Peyer's patch (tissue), 4 donors: Measurements from ENCODE around the gene MFF. TPM values are rescaled to one million over a fixed set of nuclear protein-coding genes. Genes with fewer than 3 reads are reported as not detected.

Experiments used
- DNase-seq, 3 donors: peaks; one replicate each; pipeline ENCODE4 v3.0.0-alpha.2; 2017 to 2019
- H3K27ac ChIP-seq, 4 donors: fragments of 200-600 bp; sonication (generic); one replicate each; pipeline ENCODE4 v1.5.1; 2016 to 2019
- H3K27me3 ChIP-seq, 2 donors: fragments of 200-600 bp; sonication (generic); one replicate each; pipeline ENCODE4 v1.5.1; 2019
- H3K36me3 ChIP-seq, 3 donors: fragments of 200-600 bp; sonication (generic); one replicate each; pipeline ENCODE4 v1.5.1; 2016 to 2019
- H3K4me1 ChIP-seq, 4 donors: fragments of 200-600 bp; sonication (generic); one replicate each; pipeline ENCODE4 v1.5.1; 2016 to 2019
- H3K4me3 ChIP-seq, 4 donors: fragments of 200-600 bp; sonication (generic); 1 replicate in 3 of 4; 2 replicates in 1 of 4; pipeline ENCODE4 v1.5.1; 2016 to 2019; ENCODE audit warnings: mild to moderate bottlenecking in 1 of 4
- H3K9me3 ChIP-seq, 4 donors: fragments of 200-600 bp; sonication (generic); one replicate each; pipeline ENCODE4 v1.5.1; 2016 to 2019; ENCODE audit warnings: mild to moderate bottlenecking in 1 of 4
- POLR2A ChIP-seq, 2 donors: fragments of 450-650 bp; IDR thresholded peaks; one replicate each; pipeline ENCODE4 v1.5.1; 2017; ENCODE audit warnings: antibody characterized with exemption in 2 of 2, mild to moderate bottlenecking in 2 of 2, moderate library complexity in 2 of 2
- total RNA-seq, 4 donors: library from RNA; depleted of rRNA; stranded (reverse); fragments of >200 nt; gene quantifications; one replicate each; pipeline ENCODE4 v1.1.0, GENCODE V29; 2016
- TF ChIP-seq, protein P1 (sequence below), 6 experiments: fragments of 450-650 bp in 4 of 6; fragments of 200-600 bp in 2 of 6; sonication (generic) in 1 of 6; IDR thresholded peaks; one replicate each; pipeline ENCODE4 v1.5.1; 2017 to 2019; ENCODE audit warnings: antibody characterized with exemption in 6 of 6, mild to moderate bottlenecking in 3 of 6, moderate library complexity in 1 of 6

Gene MFF, protein sequence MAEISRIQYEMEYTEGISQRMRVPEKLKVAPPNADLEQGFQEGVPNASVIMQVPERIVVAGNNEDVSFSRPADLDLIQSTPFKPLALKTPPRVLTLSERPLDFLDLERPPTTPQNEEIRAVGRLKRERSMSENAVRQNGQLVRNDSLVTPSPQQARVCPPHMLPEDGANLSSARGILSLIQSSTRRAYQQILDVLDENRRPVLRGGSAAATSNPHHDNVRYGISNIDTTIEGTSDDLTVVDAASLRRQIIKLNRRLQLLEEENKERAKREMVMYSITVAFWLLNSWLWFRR
- 100 to 1,000 TPM in 3 of 4 donors, 10 to 100 TPM in 1; 64.8 to 182 (median 109) TPM for total RNA-seq

DNA sequence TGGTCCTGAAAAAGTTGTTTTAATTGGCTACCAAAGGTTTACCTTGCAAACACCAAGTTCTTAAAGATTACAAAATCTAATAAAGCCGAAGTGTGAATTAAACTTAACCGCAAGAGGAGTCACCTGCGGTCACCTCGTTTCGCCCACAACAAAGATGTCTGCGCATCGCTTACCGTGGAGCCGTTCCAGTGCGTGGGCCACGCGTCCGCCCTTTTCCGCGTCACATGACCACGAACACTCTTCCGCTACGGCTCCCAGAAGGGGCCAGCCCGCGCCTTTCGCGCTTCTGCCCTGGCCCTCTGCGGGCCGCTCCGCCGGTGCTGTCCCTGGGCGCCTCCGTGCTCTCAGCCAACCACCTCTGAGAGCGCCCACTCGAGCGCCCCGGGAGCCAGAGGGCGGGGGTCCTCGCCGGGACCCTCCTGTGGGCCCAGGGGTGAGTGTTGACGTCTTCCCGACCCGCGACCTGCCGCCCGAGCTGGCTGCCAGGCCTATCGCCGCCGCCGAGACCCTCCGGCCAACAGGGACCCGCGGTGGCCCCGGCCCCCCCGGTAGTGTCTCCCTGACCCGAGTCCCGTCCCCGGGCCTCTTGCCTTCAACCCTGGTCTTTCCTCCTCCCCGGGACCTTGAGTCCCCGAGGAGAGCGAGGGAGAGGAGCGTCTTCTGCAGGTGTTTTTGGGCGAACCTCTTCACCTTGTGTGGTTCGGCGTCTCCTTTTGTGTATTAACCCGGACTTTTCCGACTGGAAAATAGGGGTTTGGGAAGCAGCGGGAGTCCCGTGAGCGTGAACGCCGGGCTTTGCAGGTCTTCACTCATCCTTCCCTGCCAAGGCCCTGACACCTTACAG lies at the start of gene MFF:
MFF (plus strand) TSS at position 257 of the 844 bp plus-strand sequence. CDS start 5,415 bp downstream, outside the sequence.
- Histone ChIP-seq H3K9me3 (no peaks in the 10 kb centered on the region), H3K4me1 (peaks cover 0 to 21% (median 0%) of the 10 kb centered on the region in 4 donors), H3K27me3 (no peaks in the 10 kb centered on the region), H3K27ac (peak within 1 kb of the TSS; percentile 82 to 93 (median 86)), H3K36me3 (peaks cover 0 to 6% (median 0%) of the 10 kb centered on the region in 3 donors), H3K4me3 (peak within 1 kb of the TSS; percentile 72 to 99 (median 90))
- TF ChIP-seq, protein P1, sequence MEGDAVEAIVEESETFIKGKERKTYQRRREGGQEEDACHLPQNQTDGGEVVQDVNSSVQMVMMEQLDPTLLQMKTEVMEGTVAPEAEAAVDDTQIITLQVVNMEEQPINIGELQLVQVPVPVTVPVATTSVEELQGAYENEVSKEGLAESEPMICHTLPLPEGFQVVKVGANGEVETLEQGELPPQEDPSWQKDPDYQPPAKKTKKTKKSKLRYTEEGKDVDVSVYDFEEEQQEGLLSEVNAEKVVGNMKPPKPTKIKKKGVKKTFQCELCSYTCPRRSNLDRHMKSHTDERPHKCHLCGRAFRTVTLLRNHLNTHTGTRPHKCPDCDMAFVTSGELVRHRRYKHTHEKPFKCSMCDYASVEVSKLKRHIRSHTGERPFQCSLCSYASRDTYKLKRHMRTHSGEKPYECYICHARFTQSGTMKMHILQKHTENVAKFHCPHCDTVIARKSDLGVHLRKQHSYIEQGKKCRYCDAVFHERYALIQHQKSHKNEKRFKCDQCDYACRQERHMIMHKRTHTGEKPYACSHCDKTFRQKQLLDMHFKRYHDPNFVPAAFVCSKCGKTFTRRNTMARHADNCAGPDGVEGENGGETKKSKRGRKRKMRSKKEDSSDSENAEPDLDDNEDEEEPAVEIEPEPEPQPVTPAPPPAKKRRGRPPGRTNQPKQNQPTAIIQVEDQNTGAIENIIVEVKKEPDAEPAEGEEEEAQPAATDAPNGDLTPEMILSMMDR (IDR thresholded peaks at IDR 0.05), result peak in 3 of 6 experiments; percentile 2 to 9 (median 7)
- peak; percentile 64 to 75 for TF ChIP-seq POLR2A (IDR thresholded peaks at IDR 0.05)
- peak; percentile 88 to 97 (median 94) for DNase-seq

GRCh38 chr2:227280895-227281294 lies 44.2 kb upstream of the MFF start:
- Histone ChIP-seq H3K27me3 (no peaks in the 10 kb centered on the region), H3K27ac (no peak overlapping the region), H3K4me1 (no peaks in the 10 kb centered on the region), H3K9me3 (no peaks in the 10 kb centered on the region), H3K36me3 (no peaks in the 10 kb centered on the region), H3K4me3 (no peak overlapping the region)
- no peak for TF ChIP-seq POLR2A (IDR thresholded peaks at IDR 0.05)
- TF ChIP-seq, protein P1 (IDR thresholded peaks at IDR 0.05), result no peak
- DNase-seq, result no peak

DNA sequence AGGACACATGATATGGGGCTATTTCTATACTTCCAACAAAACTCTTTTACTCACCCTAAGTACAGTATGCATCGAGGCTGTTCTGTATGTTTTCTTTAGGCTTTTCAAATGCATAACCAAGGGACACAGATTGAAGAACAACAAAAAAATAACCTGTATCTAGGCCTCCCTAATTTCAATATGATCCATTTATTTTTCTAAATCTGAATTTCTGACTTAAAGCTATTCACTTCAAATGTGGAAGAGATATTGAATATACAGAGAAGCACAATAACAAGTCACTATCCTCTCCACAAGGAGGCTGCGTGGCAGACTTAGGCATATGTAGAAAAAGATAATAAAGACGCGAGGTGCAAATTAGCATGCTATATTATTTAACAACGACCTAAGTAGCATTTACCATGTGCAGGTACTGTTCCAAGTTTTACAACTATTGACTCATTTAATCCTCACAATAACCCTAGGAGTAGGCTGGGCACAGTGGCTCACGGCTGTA lies 39.3 kb upstream of the MFF start:
- no peaks in the 10 kb centered on the region for H3K36me3 ChIP-seq
- no peak for DNase-seq
- H3K9me3 ChIP-seq, result no peaks in the 10 kb centered on the region
- TF ChIP-seq POLR2A (IDR thresholded peaks at IDR 0.05), result no peak
- TF ChIP-seq, protein P1 (IDR thresholded peaks at IDR 0.05), result no peak
- no peak overlapping the region for H3K27ac ChIP-seq
- no peaks in the 10 kb centered on the region for H3K27me3 ChIP-seq
- H3K4me3 ChIP-seq, result no peak overlapping the region
- H3K4me1 ChIP-seq, result no peaks in the 10 kb centered on the region

DNA sequence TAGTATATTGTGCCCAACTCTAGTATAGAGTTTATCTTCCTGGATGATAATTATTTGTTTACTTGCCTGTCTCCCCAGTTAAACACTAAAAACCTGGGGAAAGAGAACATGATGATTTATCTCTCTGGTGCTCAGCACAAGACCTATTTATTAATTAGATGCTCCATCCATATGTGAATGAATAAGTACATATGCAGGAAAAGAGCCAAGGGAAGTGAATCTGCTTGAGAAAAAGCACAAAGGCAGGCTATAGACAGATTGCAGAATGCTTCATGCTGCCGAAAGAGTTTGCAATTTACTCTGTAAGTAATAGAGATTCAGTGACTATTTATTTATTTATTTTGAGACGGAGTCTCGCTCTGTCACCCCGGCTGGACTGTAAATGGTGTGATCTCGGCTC lies 37.3 kb upstream of the MFF start:
- Histone ChIP-seq H3K27ac (no peak overlapping the region), H3K4me3 (no peak overlapping the region), H3K9me3 (no peaks in the 10 kb centered on the region), H3K36me3 (no peaks in the 10 kb centered on the region), H3K27me3 (no peaks in the 10 kb centered on the region), H3K4me1 (no peaks in the 10 kb centered on the region)
- TF ChIP-seq POLR2A (IDR thresholded peaks at IDR 0.05), result no peak
- DNase-seq, result no peak

DNA sequence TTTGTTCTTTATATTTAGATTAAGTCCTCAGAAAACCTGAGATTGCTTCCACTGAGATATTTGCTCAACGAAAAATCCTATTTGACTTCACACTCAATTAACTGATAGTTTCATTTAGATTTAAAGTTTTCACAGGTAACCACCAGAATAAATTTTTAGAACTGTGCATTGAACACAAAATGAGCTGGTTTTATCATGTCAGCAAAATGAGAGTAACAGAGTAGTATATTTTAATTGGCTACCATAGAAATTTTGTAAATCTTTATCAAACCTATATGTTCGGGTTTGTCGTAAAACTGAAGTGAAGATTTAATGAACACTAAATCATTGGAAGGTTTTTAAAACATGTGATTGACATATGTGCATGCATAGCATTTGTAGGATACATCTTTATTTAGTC lies 32.7 kb upstream of the MFF start:
- no peaks in the 10 kb centered on the region for H3K9me3 ChIP-seq
- no peak overlapping the region for H3K27ac ChIP-seq
- no peak for DNase-seq
- no peaks in the 10 kb centered on the region for H3K4me1 ChIP-seq
- no peaks in the 10 kb centered on the region for H3K27me3 ChIP-seq
- H3K36me3 ChIP-seq, result no peaks in the 10 kb centered on the region
- no peak for TF ChIP-seq POLR2A (IDR thresholded peaks at IDR 0.05)
- TF ChIP-seq, protein P1 (IDR thresholded peaks at IDR 0.05), result no peak
- H3K4me3 ChIP-seq, result no peak overlapping the region

DNA sequence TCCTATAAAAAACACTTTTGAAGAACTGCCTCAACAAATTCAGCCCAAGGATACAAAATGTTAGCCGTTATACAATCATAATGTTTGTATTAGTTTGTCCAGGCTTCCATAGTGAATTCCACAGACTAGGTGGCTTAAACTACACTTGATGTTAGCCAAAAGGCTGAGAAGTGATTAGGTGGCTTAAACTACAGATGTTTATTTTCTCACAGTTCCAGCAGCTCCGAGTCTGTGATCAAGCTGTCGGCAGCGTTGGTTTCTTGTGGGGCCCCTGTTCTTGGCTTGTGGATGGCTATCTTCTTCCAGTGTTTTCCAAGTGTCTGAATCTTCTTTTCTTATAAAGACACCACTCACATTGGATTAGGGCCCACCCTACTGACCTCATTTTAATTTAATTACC lies 31.5 kb upstream of the MFF start:
- Histone ChIP-seq H3K27me3 (no peaks in the 10 kb centered on the region), H3K36me3 (no peaks in the 10 kb centered on the region), H3K4me1 (no peaks in the 10 kb centered on the region), H3K4me3 (no peak overlapping the region), H3K27ac (no peak overlapping the region), H3K9me3 (no peaks in the 10 kb centered on the region)
- no peak for DNase-seq
- TF ChIP-seq POLR2A (IDR thresholded peaks at IDR 0.05), result no peak
- TF ChIP-seq, protein P1 (IDR thresholded peaks at IDR 0.05), result no peak
